ENCODE measurements around the gene MGMT.

MGMT gene

DNA sequence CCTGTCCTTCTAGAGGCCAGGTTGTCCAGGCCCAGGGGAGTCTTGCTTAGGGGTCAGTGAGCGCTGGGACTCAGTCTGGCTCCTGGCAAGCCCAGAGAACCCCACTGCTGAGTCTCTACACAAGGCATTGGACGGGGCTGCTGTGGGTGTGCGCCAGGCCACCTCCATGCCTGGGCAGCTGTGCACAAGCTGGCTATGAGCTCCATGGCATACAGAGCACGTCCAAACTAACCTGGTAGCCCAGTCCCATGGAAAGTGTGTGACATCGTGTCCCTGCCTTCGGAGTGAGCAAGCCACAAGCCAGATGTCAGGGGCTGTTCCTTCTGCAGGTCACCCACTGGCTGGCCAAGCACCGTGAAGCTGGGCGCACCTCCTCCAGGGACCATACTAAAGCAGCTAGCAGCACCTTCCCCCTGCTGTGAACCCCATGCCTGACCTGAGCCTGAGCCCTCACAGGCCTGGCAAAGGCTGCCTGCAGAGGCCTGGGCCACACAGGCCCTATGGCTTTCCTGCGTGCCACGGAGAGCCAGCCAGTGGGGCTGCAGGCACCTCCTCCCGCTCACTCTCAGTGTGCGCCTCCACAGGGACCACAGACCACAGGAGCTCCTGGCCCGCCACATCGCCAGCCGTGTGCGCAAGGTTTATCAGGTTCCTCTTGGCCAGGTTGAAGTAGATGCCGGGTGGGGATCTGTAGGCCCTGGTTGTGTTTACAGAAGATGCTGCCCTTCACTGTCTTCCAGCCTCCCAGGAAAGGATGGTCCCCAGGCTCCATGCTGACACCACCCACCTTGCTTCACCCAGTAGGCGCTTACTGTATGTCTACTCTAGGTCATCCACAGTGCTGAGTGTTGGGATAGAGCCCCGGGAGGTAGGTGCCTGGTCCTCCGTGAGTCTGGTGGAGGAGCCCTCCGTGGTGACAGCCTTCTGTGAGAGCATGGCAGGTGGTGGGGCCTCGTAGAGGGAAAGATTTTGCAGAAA lies 277.4 kb downstream of the MGMT start:
- no peak for DNase-seq

DNA sequence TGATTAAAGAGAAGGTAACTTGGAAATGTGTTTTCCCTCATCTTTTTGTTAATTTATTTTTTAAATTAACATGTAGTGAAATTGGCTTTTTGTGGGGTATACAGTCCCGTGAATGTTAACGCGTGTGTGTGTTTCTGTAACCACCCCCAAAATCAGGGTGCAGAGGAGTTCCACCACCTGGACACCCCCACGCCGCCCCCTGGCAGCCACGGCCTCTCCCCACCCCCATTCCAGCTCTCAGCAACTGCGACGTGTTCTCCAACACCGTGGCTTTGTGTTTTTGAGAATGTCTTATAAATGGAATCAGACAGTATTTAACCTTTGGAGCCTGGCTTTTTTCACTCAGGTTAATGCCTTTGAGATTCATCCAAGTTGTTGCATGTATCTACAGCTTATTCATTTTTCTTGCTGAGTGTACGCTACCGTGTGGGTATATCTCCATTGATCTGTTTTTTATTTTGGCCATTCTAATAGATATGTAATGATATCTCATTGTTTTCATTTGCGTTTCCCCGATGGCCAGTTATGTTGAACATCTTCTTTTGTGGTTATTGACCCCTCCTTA lies 278.2 kb downstream of the MGMT start:
- no peak for DNase-seq

DNA sequence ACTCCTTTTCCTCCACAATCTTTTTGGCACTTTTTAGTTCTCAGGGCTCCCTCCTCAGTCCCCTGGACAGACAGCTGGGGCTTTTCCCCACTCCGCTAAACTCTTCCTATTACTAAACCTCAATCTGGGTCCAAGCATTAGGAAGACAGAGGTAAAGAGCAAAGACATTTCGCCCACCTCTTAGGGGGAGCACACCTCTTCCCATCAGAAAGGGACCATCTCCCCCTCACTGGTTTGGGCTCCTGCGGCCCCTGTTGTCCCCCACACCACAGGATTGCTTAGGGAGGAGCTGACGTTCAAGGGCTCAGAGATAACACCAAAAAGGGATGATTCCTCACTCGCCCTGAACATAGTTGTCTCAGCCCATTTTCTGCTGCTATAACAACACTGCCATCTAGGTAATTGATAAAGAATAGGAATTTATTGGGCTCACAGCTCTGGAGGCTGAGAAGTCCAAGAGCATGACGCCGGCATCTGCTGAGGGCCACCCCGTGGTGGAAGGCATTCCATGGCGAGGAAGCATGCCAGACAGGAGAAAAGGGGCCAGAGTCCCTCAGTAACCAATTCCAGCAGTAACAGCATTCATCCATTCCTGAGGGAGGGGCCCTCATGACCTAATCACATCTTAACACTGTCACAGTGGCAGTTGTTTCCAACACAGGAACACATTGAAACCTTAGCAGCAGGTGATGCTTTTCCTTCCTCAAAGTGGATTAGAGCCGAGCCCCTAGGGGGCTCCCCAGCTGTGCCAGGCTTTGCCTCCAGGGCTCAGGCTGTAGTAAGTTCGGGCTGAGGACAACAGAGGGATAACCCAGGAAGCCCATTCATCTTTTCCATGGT lies 287.4 kb downstream of the MGMT start:
- DNase-seq: no peak

DNA sequence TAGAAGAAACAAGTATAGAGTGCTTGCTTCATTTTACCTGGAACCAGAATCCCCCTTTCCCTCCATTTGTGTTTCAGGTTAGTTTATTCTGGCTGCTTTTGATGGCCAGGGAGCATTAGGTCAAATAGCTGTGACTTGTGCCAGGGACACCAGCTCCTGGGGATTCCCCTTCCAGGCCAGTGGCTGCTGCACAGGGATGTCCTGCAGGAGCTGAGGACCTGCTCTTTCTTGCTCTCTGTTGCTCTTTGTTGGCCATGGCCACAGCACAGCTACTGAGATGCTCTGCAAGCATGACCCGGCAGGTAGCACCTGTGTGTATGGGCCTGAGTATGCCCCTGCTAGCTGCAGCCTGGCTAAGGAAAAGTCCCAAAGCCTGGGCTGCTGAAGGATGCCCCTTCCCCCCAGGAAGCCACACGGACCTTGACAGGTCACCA lies 288.1 kb downstream of the MGMT start:
- no peak for DNase-seq

DNA sequence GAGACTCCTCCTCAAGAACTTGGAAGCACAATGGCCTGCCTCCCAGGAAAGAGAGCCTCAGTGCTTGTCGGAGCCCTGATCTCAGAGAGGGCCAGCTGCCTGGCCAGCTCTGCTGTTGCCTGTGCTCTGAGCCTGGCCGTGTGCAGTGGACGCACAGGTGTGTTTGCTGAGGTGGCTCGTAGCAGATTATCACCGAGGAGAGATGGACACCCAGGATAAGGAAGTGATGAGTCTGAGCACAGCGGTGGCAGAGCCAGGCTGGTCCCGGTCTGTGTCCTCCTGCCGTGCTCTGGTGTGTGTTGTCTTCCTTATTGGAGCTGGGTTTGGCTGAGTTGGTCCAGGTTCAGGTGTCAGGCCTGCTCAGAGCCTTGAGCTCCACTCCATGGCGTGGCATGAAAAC lies 288.6 kb downstream of the MGMT start:
- DNase-seq: no peak

DNA sequence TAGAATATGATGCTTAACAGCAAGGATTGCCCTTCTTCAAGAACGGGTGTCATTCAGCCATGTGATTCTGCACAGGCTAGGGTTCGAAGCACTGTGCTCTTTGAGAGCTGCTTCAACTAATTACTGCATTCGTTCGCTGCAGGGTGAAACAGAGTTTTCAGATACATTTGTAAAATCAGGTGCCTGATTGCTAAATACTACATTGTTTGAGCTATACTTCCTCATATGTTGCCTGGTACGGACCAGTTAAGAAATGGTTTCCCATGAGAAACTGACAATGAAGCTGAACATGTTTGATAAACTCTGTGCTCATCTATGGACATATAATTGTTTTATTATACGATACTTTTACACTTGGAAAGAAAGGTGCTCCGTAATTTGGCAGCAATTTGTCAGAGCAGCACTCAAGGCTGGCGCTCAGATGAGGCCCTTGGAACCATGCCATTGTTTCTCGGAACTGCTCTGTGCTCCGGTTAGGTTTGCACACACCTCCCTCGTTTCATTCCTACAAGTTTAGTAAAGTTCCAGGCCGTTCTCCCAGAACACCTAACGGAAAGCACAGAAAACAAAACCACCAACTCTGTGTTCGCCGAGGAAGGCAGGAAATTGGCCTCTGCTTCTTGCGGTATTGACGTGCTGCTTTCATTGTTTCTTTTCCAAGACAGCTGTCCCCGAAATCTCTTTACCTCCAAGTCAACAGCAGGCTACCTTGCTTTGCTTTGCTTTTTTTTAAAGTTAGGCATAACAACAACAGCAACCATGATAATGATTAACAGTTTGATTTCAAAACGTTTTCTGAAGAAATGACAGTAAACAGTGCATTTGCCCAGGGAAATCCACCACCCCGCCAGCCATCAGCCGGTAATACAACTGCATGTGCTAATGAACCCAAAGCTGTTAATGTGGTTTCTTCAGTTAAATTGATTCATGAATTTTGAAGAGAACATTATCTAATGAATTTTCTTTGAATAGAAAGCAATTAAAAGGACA lies 290.2 kb downstream of the MGMT start:
- peak; percentile 73 for DNase-seq

DNA sequence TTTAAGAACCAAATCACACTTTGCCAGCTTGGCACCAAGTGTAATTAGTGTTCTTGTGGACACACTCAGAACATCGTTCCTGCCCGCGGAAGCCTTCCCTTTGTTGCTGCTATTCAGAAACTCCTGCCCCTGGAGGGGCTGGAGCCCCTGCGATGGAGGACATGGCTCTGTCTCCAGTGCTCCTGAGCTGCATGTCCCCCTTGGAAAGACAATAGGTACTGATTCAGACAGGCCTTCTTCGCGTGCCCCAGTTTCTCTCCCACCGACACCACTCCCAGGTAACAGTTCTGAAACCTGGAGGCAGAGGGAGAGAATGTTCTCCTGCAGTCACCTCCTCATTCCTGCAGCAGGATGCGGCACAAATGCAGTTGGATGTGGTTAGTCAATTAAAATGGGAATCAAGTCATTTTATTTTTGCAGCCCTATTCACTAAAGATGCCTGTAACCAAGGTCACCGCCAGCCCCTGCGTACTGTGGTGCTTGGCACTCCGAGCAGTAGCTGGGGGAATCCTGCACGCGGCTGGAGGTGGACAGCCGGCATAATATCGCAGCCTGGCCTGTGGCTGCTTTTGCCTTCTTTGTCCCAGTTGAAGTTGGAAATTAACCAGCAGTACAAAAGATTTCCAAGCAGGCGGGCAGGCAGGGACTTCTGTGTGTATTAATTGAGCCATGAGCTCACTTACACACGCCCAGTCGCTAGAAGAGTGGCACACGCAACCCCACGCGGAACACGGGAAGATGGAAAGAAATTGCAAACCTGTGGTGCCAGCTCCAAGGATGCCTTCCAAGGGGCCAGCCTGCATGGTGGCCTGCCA lies 291.4 kb downstream of the MGMT start:
- no peak for DNase-seq

DNA sequence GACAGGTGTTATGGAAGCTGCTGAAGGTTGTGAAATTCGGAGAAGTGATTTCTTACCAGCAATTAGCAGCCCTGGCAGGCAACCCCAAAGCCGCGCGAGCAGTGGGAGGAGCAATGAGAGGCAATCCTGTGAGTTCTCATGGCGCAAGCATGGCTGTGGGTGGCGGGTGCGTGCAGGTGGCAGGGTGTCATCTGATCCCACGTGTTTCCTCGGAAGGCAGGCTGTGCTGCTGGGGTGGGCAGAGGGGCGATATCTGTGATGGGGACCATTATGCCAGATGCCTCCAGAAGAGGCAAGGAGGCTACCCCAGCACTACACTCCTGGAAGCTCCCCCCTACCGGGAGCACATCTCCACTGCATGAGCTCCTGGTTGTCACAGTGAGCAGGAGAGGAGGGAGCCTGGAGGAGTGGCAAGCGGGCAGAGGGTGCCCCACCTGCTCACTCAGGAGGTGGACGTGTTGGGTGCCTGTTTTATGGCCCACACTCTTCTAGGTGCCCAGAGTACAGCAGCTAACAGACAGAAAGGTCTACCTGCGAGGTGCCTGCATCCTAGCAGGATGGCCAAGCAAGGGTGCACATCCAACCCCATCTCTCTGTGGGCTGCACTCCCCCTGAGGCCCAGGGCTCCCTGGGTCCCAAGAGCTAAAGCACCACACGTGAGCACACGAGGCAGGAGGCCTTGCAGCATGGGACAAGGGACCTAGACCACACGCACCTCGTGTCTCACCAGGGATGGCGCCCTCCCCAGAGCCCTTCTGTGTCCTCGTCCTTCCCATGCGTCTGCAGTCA lies 292.4 kb downstream of the MGMT start:
- no peak for DNase-seq

DNA sequence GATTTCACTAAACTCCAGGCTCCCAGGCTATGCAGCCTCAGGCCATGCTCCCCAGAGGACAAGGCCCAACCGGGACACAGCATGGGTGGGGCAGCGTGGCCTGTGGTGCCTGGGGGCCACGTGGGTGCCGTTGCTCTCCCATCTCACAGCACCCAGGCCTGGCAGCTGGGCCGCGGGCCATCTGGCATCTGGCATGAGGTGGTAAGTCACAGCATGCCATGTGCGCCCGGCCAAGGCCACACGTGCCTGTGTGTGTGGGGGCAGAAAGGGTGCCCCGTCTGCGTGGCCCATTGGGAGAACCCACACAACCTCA lies 292.9 kb downstream of the MGMT start:
- DNase-seq: no peak

DNA sequence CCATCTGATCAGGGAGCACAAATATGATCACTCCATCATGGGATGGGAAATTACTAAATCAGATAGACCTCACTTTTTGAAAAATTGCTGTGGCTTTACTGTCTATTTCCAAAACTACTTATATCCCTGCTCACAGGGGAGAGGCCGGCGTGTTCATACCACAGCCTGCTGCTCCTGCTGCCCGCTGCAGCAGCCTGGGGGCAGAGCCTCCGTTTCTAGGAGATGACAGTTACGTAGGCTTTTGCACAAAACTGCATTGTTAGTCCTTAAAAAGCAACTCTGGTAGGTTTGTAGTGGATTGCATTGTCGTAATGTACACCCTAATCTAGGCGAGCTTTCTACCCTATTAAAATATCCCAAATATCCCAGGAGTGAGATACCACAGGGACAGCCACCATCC lies 293.4 kb downstream of the MGMT start:
- no peak for DNase-seq

DNA sequence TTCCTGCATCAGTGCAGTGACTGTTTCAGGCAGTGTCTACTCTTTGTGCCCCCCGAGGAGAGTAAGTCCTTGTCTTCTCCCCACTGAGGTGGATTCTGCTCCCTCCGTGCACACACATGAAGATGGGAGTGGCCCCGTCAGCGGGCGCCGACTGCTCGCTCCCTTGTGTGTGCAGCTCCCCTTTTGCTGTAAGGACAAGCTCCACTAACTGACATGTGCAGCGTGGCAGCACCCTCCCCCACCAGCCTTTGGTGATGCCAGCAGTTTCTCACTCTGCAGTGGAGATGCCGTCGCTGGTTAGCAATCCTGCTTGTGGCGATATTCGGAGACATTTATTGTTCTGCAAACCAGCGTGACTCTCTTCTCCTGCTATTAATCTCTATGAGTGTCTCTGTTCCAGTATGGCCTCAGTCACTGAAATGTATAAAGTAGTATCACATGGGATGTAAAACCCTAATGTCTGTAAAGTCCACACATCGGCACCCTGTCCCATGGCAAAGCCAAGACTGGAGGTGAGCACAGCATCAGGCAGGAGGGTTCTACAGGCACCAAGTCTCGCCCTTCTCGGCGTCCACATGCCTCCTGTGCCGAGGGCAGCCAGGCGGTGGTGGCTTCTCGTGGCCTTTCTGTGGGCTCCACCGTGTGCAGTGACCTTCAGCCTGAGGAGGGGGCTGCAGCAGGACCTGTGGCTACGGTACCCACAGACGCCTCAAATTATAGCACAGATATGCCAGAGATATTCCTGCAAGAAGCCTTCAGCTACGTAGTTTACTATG lies 294.3 kb downstream of the MGMT start:
- DNase-seq: no peak

DNA sequence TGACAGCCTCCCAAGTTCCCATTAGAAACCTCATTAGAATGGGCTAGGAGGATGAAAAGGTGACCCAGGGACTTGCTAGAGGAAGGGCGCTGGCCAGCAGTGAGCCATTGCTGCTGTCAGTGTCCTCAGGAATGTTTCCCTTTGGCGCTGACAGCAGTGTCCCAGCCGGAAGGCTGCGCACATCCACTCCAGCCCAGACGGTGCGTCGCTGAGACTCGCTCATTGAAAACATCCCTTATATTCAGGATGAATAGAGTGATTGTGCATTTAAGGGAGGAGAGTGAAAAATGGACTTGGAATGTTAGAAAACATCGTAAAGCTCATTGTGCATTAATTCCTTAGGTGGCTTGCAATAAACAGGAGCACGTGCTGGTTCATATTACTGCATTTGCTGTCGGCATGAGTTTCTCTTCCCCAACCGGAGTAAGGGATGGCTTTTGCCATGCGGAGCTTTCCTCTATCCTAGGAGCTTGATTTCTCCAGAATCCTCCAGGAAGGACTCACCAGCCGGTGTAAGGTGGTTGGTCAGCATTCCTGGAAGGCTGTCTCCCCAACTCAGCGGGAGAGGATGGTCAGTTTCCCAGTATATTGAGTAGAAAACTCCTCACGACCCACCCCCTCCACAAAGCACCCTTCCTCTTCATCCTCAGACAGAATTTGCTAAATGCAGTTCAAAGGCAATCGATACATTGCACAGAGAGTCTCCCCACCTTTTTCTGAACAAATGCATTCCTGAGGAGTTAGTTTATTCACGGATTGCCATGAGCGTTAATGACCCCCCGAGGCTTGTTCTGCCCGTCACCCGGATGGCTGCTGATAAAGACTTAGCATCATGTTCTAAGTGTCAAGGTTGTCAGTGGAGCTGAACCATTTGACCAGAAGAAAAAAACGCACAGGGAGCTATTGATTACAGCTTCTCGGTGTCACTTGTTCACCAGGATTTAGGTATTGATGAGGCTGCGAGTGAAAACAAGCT lies 295.2 kb downstream of the MGMT start:
- DNase-seq: no peak

DNA sequence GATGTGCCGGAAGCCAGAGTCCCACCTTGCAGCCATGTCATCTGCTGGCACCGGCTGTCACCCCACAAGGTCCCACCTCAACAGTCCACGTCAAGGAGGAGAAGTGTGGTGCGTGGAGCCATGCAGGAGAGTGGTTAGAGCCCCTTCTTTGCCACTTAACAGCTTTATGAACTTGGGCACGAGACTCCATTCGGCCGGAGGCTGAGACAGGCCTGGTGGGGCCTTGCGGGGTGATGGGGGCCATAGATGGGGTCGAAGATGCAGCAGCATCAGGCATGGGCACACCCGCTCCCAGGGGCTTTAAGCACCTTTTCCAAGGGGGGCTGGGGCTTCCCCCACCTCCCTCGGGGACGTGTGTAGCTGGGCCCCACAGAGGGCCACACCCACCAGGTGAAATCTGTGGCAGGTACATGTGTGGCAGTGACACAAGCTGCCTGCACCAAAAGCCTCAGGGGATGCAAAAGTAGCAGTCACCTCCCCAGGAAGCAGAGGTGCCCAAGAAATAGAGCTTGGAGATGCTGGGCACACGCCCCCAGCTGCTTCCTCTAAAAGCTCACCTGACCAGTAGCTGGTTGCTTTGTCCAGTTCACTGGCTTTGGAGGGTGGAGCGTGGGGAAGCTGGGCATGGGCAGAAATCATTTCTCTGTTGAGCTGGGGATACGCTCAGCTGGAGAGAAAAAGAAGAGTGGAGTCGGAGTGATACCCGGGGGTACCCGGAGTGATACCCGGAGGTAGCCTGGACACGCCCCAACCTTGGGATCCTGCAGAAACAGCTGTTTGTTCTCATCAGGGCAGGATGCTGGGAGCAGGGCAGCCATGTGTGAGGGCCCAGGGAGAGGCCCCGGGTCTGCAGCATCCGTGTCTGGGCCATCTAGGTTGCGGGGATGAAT lies 297.2 kb downstream of the MGMT start:
- no peak for DNase-seq

DNA sequence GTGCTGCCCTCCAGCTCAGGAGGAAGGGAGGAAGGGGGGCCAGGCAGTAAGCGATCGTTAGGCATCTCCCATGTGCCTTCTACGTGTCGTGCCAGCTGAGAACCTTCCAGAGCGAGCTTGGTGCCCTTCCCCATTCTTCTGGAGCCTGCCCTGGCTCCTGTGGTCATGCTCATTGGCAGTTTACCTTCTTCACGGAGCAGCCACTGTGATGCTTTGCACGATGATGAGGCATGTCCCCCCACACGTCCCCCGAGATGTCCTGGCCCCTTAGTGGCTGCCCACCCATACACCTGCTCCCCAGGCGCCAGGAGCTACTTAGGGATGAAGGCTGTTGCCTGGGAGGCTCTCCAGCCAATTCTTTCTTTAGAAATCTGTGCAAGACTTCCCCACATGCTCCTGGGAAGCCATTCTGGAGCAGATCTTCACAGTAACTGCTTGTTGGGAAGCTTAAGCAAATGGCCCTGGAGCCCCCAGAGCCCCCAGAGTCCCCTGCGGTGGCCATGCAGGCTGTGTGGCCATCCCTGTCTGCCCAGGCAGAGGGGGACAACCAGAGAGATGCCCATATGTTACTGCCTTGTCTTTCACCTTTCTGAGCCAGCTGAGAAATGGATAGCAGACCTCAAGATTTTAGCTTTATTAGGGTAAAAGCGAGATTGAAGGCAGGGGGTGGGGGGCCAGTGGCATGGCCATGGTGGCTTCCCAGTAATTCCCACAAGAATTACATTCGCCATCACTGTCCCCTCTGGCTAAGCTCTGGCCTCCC lies 298.0 kb downstream of the MGMT start:
- DNase-seq: no peak

DNA sequence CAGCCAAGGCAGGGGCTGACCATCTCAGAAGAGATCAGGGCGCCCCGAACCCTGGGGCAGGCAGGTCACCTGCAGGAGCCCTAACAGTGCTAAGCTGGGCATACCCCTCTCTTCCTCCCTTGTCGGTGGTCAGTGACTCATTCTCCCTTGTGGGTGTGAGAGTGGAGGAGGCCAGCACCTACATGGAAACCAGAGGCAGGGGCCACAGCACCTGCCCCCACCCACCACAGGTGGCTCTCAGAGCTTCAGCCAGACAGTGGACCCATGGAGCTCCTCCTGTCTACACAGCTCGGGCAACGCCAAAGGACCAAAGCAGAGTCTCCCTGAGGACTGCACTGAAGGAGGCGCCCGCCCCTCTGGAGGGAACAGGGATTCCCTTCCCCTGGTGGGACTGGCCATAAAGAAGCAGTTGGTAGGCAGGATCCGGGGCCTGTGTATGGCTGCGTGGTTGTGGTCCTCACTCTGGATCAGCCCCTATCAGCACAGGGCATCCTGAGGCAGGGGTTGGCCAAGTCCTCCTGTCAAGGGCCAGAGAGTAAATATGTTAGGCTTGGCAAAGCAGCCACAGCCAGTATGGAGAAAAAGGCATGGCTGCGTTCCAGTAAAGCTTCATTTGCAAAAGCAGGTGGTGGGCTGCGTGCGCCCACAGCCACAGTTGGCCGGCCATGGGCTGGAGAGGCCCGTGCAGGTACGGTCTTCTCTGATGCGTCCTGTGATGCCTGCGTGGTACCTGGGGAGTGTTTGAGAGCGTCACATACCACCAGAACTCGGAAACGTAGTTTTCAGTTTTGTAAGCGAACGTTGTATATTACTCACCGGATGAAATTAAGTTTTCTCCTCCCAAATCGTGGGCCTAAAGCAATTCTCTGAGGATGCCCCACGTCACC lies 298.9 kb downstream of the MGMT start:
- no peak for DNase-seq

Measured in NCI-H1436 (cell line).